GM06990 (cell line): ENCODE measurements around the gene NODAL.

Experiments
- DNase-seq: peaks from one replicate; pipeline ENCODE4 v3.0.0-alpha.2; 2011; ENCODE audit not compliant: insufficient read length; ENCODE audit errors: extremely low read depth
- H3K27me3 ChIP-seq: replicated peaks from 2 replicates; pipeline ENCODE4 v1.6.0; 2011; ENCODE audit warnings: low read length; ENCODE audit not compliant: control insufficient read depth, insufficient read depth
- H3K36me3 ChIP-seq: 2 replicates; pipeline ENCODE4 v1.5.1; 2011; ENCODE audit warnings: low read length; ENCODE audit not compliant: control insufficient read depth, insufficient read depth
- H3K4me3 ChIP-seq: replicated peaks from 2 replicates; pipeline ENCODE4 v1.5.1; 2011; ENCODE audit warnings: low read depth, mild to moderate bottlenecking, control low read depth, low read length
- CTCF ChIP-seq: IDR thresholded peaks from 2 replicates; pipeline ENCODE4 v1.5.1; 2011; ENCODE audit warnings: low read length, control low read depth, mild to moderate bottlenecking, inconsistent platforms; ENCODE audit not compliant: insufficient read depth, poor library complexity, severe bottlenecking

Gene NODAL

GRCh38 chr10:70433581-70434280, 7.8 kb downstream of the NODAL start:
- Histone ChIP-seq H3K4me3 (no peak overlapping the region), H3K27me3 (no peaks in the 10 kb centered on the region; the same call in 1 of the 2 replicates), H3K36me3 (no peaks in the 10 kb centered on the region; the same call in none of the 2 replicates)
- DNase-seq: no peak
- TF ChIP-seq CTCF: no peak

DNA sequence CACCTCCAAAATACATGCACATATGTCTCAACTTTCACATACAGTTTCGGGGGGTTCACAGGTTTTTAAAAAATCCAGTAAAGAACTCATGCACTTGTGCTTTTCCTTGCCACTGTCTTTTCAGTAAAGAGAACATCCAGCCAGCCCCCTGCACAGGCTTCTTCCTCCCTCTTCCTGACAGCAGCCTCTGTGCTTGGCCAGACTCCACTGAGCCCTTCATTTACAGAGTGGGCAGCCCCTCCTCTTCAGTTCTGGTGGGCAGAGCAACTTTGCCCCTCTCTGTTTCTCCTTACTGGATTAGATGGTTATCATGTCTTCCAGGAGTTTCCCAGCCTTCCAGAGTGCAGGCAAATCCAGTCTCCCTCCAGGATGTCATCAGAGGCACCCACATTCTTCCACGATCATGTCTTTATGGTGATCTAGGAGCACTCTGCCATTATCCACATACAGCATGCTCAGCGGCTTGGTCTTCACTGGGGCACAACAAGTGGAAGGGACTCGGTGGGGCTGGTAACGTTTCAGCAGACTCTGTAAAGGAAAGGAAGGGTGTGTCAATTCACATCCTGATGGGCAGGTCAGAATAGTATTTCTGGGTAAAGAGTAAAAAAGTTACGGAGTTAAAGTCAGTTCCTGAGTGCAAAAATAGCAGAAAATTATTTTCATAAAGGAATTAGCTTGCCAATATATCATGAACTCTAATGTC, 8.8 kb downstream of the NODAL start:
- no peak for DNase-seq
- H3K27me3 ChIP-seq: no peaks in the 10 kb centered on the region
- H3K36me3 ChIP-seq: peaks cover 2% of the 10 kb centered on the region
- H3K4me3 ChIP-seq: no peak overlapping the region
- TF ChIP-seq CTCF: no peak

- no peak for TF ChIP-seq CTCF
- Histone ChIP-seq H3K4me3 (no peak overlapping the region), H3K27me3 (no peaks in the 10 kb centered on the region), H3K36me3 (peaks cover 5% of the 10 kb centered on the region)
- DNase-seq: no peak
Observed at GRCh38 chr10:70432101-70432500, 9.4 kb downstream of the NODAL start.

DNA sequence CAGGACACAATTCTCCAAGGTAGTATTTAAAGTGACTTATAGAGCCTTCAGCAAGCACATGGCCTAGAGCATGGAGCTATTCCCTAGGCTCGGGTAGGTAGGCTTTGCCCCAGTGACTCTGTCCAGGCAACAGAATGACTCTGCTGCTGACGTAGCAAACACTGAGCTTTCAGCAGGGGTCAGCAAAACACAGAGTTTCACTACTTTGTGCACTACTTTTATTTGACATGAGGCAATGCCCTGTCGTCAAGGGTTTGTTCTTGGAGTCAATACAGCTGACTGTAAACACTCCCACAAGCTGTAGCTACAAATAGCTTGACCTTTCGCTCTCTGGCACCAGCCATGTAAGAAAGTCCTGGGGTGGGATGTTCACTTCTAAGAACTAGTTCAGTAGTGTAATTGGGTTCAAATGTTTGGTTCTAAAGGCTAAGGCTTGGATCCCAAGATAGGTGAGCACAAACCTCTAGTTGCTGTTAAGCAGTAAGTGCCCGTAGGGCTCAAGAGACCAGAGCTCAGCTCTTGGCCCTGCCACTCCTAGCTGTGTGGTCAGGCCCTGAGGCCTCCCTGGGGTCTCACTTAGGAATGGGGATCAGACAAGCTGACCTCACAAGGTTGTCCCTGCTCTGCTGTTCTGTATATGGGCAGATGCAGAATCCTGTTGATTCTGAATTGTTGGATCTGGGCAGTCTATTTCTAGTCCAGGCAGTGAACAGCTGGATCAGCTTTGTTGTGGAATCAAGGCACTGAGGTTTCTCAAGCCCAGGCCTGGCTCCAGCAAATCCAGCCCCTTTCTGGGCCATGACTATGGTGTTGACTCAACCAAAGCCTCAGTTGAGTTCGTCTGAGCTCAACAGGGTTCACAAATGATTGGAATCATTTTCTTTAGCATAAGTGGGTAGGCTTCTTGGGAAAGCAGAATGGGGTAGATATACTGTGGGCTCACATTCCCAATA, 10.7 kb downstream of the NODAL start:
- H3K27me3 ChIP-seq: no peaks in the 10 kb centered on the region
- DNase-seq: no peak

More for the DNA sequence above, 10.7 kb downstream of the NODAL start:
- H3K36me3 ChIP-seq: peaks cover 7% of the 10 kb centered on the region
- TF ChIP-seq CTCF: no peak
- H3K4me3 ChIP-seq: no peak overlapping the region
